Ishikawa (cell line): Measurements from ENCODE around the gene MADCAM1.

Source experiments
- CEBPB ChIP-seq: IDR thresholded peaks from 2 replicates; pipeline ENCODE4 v1.6.1; 2012
- CREB1 ChIP-seq: IDR thresholded peaks from 2 replicates; pipeline ENCODE4 v1.6.1; 2012; ENCODE audit warnings: low read depth
- EGR1 ChIP-seq: IDR thresholded peaks from 2 replicates; pipeline ENCODE4 v1.6.1; 2012
- EP300 ChIP-seq: IDR thresholded peaks from 2 replicates; pipeline ENCODE4 v1.6.1; 2012; ENCODE audit warnings: borderline replicate concordance
- FOXM1 ChIP-seq: IDR thresholded peaks from 2 replicates; pipeline ENCODE4 v1.6.1; 2012; ENCODE audit warnings: low read depth, borderline replicate concordance
- MAX ChIP-seq: IDR thresholded peaks from 2 replicates; pipeline ENCODE4 v1.6.1; 2012
- NFIC ChIP-seq: IDR thresholded peaks from 2 replicates; pipeline ENCODE4 v1.6.1; 2012
- RAD21 ChIP-seq: IDR thresholded peaks from 2 replicates; pipeline ENCODE4 v1.6.1; 2012; ENCODE audit warnings: low read depth
- REST ChIP-seq: IDR thresholded peaks from 2 replicates; pipeline ENCODE4 v1.6.1; 2012; ENCODE audit warnings: low read depth, mild to moderate bottlenecking
- TAF1 ChIP-seq: IDR thresholded peaks from 2 replicates; pipeline ENCODE4 v1.6.1; 2012; ENCODE audit warnings: low read depth, mild to moderate bottlenecking
- TCF12 ChIP-seq: IDR thresholded peaks from 2 replicates; pipeline ENCODE4 v1.6.1; 2012; ENCODE audit warnings: low read depth
- TEAD4 ChIP-seq: IDR thresholded peaks from 2 replicates; pipeline ENCODE4 v1.6.1; 2012
- USF1 ChIP-seq: IDR thresholded peaks from 2 replicates; pipeline ENCODE4 v1.6.1; 2012
- YY1 ChIP-seq: IDR thresholded peaks from 2 replicates; pipeline ENCODE4 v1.6.1; 2012; ENCODE audit warnings: low read depth
- ZBTB7A ChIP-seq: IDR thresholded peaks from 2 replicates; pipeline ENCODE4 v1.6.1; 2012; ENCODE audit warnings: low read depth

The MADCAM1 gene

GRCh38 chr19:472005-472858 lies 24.1 kb upstream of the MADCAM1 start:
- no peak for TF ChIP-seq TEAD4
- no peak for TF ChIP-seq CREB1
- TF ChIP-seq REST: no peak
- TF ChIP-seq USF1: no peak
- no peak for TF ChIP-seq NFIC
- no peak for TF ChIP-seq MAX
- no peak for TF ChIP-seq CEBPB
- no peak for TF ChIP-seq EP300
- TF ChIP-seq YY1: no peak
- no peak for TF ChIP-seq TCF12
- TF ChIP-seq TAF1: no peak
- no peak for TF ChIP-seq FOXM1
- TF ChIP-seq RAD21: no peak
- TF ChIP-seq EGR1: no peak
- no peak for TF ChIP-seq ZBTB7A

- no peak for TF ChIP-seq TEAD4
- TF ChIP-seq FOXM1: no peak
- TF ChIP-seq TAF1: no peak
- no peak for TF ChIP-seq TCF12
- TF ChIP-seq NFIC: no peak
Observed at GRCh38 chr19:474126-475078, 21.9 kb upstream of the MADCAM1 start.

- no peak for TF ChIP-seq FOXM1
Observed at GRCh38 chr19:475360-475759, 20.9 kb upstream of the MADCAM1 start.

- TF ChIP-seq NFIC (no peak), TEAD4 (no peak), FOXM1 (no peak), TAF1 (no peak), EP300 (no peak)
Observed at GRCh38 chr19:478236-478903, 17.9 kb upstream of the MADCAM1 start.

GRCh38 chr19:478976-479375 lies 17.3 kb upstream of the MADCAM1 start:
- TF ChIP-seq USF1 (no peak), EP300 (no peak), FOXM1 (no peak), REST (no peak), CEBPB (no peak)
